Activated T-cell treated with anti-CD3 and anti-CD28 coated beads, Interleukin-2, amount 50 U/mL, for 4 hours (primary cell): ENCODE data around the gene PAK5. TPM values are rescaled to one million over a fixed set of nuclear protein-coding genes. Genes with fewer than 3 reads are reported as not detected.

Experiments
- ATAC-seq, 2 donors: fragments of 200-7000 bp; cut with Tn5 transposase; one replicate each; pipeline ENCODE4 v1.10.0; 2021
- DNase-seq: peaks from one replicate; pipeline ENCODE4 v3.0.0-alpha.2; 2020
- H3K27me3 Mint-ChIP-seq: one replicate; pipeline ENCODE4 v1.8.0; 2021; ENCODE audit warnings: low read depth, mixed read lengths
- H3K36me3 Mint-ChIP-seq: one replicate; pipeline ENCODE4 v1.8.0; 2022; ENCODE audit warnings: mixed read lengths; ENCODE audit not compliant: insufficient read depth
- H3K4me1 Mint-ChIP-seq: one replicate; pipeline ENCODE4 v1.8.0; 2021; ENCODE audit warnings: low read depth, mixed read lengths
- H3K4me3 Mint-ChIP-seq: one replicate; pipeline ENCODE4 v1.8.0; 2021; ENCODE audit warnings: mild to moderate bottlenecking, moderate library complexity, mixed read lengths
- H3K9me3 Mint-ChIP-seq: one replicate; pipeline ENCODE4 v1.8.0; 2021; ENCODE audit warnings: mixed read lengths
- total RNA-seq, 3 donors: library from RNA; stranded (reverse); gene quantifications; one replicate each; pipeline ENCODE4 v1.2.1, GENCODE V29; 2021

PAK5 gene
- total RNA-seq, 3 donors from 2014 or later, result not detected

DNA sequence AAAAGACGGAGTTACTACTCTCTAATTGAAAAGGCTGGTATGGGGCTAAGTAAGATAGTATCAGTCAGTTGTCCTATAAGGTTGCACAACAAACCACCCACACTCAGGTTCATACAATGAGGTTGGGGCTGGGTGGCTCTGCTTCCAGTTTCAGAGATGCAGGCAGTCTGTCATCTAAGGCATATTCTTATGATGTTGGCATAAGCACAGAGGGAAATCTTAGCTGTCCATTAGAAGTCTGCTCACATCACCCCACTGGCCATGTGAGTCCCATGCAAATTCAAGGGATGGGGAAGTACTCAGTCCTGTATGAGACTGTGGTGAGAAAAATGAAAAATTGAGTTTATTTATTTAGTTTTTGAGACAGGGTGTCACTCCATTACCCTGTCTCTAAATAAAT is 205.9 kb downstream of the PAK5 start:
- Mint-ChIP-seq H3K9me3 (no peaks in the 10 kb centered on the region), H3K4me3 (no peak overlapping the region), H3K4me1 (no peaks in the 10 kb centered on the region), H3K36me3 (no peaks in the 10 kb centered on the region), H3K27me3 (peaks cover 2% of the 10 kb centered on the region)
- DNase-seq (no peak), ATAC-seq (no peak)

DNA sequence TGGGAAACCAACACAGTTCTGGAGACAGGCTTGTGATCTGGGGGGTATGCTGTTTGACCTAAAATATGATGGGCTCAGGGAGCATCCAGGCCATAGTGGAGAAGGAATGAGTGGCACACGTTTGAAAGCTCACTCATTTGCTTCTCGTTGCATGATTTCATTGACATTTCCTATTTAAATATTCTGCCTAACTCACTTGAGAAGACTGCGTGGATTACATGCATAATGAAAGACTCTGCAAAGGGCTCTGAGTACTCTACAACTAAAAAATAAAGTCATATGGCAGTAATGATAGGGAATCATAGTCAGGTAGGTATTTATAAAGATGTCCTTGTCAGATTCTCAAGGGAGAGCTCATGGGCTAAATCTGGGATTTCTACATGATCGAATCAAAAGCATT is 206.6 kb downstream of the PAK5 start:
- no peak overlapping the region for H3K4me3 Mint-ChIP-seq

DNA sequence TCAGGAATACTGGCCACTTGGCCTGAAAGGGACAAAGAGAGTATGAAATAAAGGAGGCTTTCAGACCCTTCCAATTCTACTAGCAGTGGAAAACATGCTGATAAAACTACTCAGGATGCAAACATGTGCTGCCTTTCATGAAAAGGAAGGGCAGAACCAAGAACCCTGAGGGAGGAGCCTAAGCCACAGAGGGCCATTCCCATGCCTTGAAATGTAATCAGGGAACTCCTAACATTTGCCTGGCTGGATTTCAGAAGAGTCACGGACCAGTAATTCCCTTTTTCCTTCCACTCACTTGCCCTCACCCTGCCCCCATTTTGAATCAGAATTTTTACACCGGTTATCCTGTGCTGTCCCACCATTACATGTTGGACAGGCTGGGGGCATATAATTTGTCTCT is 208.3 kb downstream of the PAK5 start:
- peaks cover 2% of the 10 kb centered on the region for H3K27me3 Mint-ChIP-seq

More for the DNA sequence above, 206.6 kb downstream of the PAK5 start:
- no peaks in the 10 kb centered on the region for H3K4me1 Mint-ChIP-seq
- H3K9me3 Mint-ChIP-seq, result no peaks in the 10 kb centered on the region
- ATAC-seq (no peak), DNase-seq (no peak)
- peaks cover 2% of the 10 kb centered on the region for H3K27me3 Mint-ChIP-seq
- no peaks in the 10 kb centered on the region for H3K36me3 Mint-ChIP-seq

DNA sequence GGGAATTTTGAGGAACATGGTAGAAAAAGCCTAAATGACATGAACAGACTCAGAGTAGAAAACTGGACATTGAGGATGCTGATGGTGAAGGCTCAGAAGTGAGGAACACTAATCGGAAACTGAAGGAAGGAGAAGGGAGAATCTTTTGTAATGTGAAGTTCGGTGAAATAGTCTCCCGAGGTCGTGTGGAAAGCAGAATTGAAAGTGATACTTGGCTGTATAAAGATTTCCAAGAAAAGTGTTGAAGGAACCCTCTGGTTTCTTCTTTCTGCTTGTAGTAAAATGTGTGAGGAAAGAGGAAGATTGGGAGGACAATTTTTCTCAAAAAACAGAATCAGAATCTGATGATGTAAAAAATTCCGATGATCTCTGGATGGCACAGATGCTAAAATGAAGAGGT is 209.0 kb downstream of the PAK5 start:
- H3K9me3 Mint-ChIP-seq, result no peaks in the 10 kb centered on the region
- ATAC-seq (no peak), DNase-seq (no peak)
- peaks cover 2% of the 10 kb centered on the region for H3K27me3 Mint-ChIP-seq
- H3K36me3 Mint-ChIP-seq, result no peaks in the 10 kb centered on the region
- no peaks in the 10 kb centered on the region for H3K4me1 Mint-ChIP-seq
- no peak overlapping the region for H3K4me3 Mint-ChIP-seq

More for the DNA sequence above, 208.3 kb downstream of the PAK5 start:
- no peaks in the 10 kb centered on the region for H3K9me3 Mint-ChIP-seq
- H3K4me1 Mint-ChIP-seq, result no peaks in the 10 kb centered on the region
- DNase-seq (no peak), ATAC-seq (no peak)
- no peaks in the 10 kb centered on the region for H3K36me3 Mint-ChIP-seq
- H3K4me3 Mint-ChIP-seq, result no peak overlapping the region

DNA sequence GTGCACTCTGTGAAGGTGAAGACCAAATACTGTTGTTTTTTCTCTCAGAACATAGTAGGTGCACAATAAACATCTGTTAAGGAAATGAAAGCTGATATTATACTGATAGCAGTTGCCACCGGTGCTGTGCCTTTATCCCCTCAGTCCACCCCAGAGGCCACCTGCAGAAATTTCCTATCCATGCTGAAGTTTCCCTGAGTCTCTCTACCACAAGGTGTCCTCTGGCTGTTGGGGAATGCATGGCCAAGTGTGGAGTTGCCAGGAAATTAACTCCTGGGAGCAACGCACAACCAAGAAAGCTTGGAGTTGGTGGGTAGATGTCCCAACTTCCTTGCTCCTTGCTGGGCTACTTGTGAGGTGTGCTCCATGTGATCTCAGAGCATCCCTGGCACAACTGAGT is 210.3 kb downstream of the PAK5 start:
- Mint-ChIP-seq H3K9me3 (no peaks in the 10 kb centered on the region), H3K36me3 (no peaks in the 10 kb centered on the region), H3K27me3 (peaks cover 2% of the 10 kb centered on the region), H3K4me3 (no peak overlapping the region), H3K4me1 (no peaks in the 10 kb centered on the region)
- no peak for DNase-seq
- ATAC-seq, result no peak

DNA sequence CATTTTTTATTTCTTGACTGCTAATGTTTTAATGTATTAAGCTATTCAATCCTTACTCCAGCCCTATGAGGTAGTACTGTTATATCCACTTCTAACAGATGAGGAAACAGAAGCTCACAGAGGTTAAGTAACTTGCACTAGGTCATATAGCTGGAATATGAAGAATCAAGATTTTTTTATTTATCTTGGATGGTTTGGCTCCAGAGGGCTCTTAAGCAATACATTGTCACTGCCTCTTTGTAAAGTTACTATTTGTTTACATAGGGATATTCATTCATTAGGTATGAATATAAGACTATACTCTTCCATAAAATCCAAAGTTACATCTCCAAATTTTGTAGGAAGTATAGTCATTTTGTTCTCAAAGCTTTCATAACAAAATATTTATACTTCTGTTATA is 210.7 kb downstream of the PAK5 start:
- Mint-ChIP-seq H3K36me3 (no peaks in the 10 kb centered on the region), H3K27me3 (peaks cover 2% of the 10 kb centered on the region), H3K4me1 (no peaks in the 10 kb centered on the region), H3K9me3 (no peaks in the 10 kb centered on the region), H3K4me3 (no peak overlapping the region)
- ATAC-seq (no peak), DNase-seq (no peak)

DNA sequence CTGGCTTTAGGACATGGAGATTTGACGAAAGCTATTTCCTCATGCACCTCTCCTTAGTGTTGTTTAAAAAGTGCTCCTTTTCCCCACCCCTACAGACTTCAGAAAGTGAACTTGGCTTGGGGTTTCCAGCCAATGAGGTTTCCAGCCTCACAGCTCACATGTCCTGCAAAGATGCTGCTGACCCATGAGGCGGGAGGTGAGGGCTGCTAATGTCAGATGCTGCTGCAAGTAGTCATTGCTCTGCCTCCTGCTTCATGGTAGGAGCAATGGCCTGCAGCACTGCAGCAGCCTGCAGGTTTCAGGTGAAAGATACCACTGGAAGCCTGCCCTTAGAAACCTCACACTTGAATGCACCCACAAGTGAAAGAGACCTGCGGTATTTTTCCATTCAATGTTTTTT is 211.7 kb downstream of the PAK5 start:
- Mint-ChIP-seq H3K27me3 (peaks cover 2% of the 10 kb centered on the region), H3K4me3 (no peak overlapping the region), H3K4me1 (no peaks in the 10 kb centered on the region), H3K9me3 (no peaks in the 10 kb centered on the region), H3K36me3 (no peaks in the 10 kb centered on the region)
- no peak for ATAC-seq
- no peak for DNase-seq

DNA sequence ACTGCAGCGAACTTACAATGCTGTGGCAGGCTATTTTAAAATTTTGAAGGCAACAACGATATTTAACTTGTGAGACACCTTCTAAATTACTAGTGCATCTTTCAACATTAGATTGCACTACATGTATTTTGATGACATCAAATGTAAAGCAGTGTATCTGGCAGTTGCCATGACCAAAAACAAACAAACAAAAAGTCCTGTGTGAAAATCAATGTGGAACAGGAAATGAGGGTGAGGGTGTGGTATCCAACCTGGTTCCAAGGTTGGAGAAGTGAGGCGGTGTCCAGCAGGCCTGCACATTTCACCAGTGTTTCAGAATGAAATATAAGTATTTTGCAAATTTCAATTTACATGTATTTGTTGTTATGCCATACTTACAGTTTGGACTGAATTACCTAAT is 212.5 kb downstream of the PAK5 start:
- ATAC-seq, result no peak
- no peaks in the 10 kb centered on the region for H3K4me1 Mint-ChIP-seq

DNA sequence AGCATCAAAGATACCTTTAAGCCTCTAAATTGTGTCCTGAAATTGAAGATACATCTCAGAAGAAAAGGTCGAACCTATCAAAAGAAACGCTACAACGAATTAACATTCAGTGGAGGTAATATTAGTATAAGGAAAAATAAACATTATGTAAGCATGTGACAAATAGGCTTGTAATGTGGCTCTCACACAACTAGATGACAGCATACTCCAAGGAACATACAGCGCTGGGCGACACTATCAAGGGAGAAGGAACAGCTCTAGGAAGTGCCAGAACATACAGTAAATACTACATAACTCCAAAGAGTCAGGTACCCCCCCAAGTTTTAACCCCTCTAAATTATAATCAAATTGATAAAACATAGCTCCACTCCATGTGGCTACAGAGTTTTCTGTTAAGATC is 220.9 kb downstream of the PAK5 start:
- ATAC-seq (no peak), DNase-seq (no peak)
- Mint-ChIP-seq H3K36me3 (no peaks in the 10 kb centered on the region), H3K4me1 (no peaks in the 10 kb centered on the region), H3K9me3 (no peaks in the 10 kb centered on the region), H3K4me3 (no peak overlapping the region), H3K27me3 (no peaks in the 10 kb centered on the region)

More for the DNA sequence above, 212.5 kb downstream of the PAK5 start:
- Mint-ChIP-seq H3K36me3 (no peaks in the 10 kb centered on the region), H3K4me3 (no peak overlapping the region), H3K27me3 (peaks cover 2% of the 10 kb centered on the region), H3K9me3 (no peaks in the 10 kb centered on the region)
- DNase-seq, result no peak

DNA sequence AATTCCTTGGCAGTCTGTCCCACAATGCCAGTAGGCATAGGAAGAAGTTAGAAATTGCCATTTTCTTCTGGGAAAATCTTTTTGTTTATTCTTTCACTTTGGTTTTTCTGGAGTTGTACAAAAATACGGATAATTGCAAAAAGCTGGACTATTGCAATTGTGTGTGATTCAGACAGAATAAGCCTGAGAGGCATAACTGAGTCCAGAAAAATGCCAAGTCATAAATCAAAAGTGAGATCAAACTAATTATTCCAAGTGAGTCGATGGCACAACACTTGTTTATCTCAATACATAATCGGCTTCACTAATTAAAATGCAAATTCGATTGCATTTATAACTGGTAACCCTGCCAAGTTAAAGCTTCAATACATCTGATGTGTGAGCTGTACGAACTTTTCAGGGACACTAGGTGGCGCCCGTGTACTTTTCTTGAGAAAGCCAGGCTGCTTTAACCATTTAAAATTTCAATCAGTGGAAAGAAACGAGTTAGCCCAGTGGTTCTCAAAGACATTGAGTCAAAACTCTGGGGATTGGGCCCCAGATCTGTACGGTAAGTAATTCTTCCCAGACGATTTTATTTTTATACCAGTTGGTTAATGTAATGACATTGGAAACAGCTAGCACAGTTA is 221.9 kb downstream of the PAK5 start:
- DNase-seq, result peak; percentile 28
- no peaks in the 10 kb centered on the region for H3K36me3 Mint-ChIP-seq
- no peak overlapping the region for H3K4me3 Mint-ChIP-seq
- no peaks in the 10 kb centered on the region for H3K4me1 Mint-ChIP-seq
- ATAC-seq, result peak; percentile 48 to 60
- no peaks in the 10 kb centered on the region for H3K27me3 Mint-ChIP-seq
- no peaks in the 10 kb centered on the region for H3K9me3 Mint-ChIP-seq

DNA sequence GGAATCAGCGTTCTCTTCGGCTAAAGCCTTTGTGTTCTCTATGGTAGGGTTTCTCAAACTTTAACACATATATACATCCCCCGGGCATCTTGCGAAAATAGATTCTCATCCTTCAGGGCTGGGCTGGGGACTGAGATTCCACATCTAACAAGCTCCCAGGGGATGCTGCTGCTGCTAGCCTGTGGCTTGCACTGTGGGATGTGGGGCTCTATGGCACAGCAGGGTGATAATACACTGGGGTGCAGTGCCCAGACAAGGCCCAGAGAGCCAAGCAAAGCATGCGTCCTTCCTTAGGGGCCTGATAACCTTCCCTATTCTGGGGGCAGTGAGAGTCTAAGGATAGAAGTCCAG is 222.4 kb downstream of the PAK5 start:
- ATAC-seq (no peak), DNase-seq (no peak)
- Mint-ChIP-seq H3K36me3 (no peaks in the 10 kb centered on the region), H3K9me3 (no peaks in the 10 kb centered on the region), H3K27me3 (peaks cover under 1% of the 10 kb centered on the region), H3K4me3 (no peak overlapping the region), H3K4me1 (no peaks in the 10 kb centered on the region)

DNA sequence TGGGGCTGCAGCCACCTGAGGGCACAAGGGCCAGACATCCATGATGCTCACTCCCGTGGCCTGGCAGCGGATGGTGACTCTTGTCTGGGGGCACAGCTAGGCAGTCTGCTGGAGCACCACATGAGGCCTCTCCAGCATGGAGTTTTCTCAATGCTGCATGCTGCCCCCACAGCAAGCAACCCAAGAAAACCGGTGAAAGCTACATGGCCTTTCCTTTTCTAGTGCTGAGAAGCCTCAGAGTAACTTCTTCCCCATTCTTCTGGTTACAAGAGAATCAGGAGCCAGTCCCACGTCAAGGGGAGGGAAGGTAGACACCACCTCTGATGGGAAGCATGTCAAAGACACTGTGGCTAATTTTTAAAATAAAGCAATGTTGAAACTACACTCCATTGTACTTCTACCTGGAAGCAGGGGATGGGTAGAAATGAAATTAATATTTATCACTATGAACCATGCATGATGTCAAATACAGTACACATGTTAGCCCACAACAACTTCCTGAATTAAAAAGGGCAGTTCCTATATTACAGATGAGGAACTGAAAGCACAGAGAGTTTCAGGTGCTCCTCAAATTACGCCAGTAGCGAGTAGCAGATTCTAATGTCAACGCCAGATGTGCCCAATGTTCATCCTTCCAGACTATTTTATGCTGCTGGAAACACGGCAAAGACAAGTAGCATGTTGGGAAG is 223.0 kb downstream of the PAK5 start:
- no peaks in the 10 kb centered on the region for H3K36me3 Mint-ChIP-seq
- DNase-seq, result no peak
- H3K9me3 Mint-ChIP-seq, result no peaks in the 10 kb centered on the region
- no peaks in the 10 kb centered on the region for H3K4me1 Mint-ChIP-seq
- peaks cover 2% of the 10 kb centered on the region for H3K27me3 Mint-ChIP-seq
- H3K4me3 Mint-ChIP-seq, result no peak overlapping the region
- ATAC-seq, result no peak

DNA sequence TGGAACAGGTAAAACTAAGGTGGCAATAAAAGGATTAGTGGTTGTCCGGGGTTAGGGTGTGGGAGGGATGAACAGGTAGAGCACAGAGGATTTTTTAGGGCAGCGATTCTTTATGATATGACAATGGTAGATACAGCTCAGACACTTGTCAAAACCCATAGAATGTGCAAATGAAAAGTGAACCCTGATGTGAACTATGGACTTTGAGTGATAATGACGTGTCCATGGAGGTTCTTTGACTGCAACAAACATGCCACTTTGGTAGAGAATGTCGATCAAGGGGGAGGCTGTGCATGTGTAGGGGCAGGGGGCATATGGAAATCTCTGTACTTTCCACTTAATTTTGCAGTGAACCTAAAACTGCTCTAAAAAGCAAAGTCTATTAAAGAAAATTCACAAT is 223.8 kb downstream of the PAK5 start:
- peaks cover 2% of the 10 kb centered on the region for H3K27me3 Mint-ChIP-seq
- DNase-seq (no peak), ATAC-seq (no peak)
- H3K4me3 Mint-ChIP-seq, result no peak overlapping the region
- no peaks in the 10 kb centered on the region for H3K36me3 Mint-ChIP-seq
- no peaks in the 10 kb centered on the region for H3K4me1 Mint-ChIP-seq
- H3K9me3 Mint-ChIP-seq, result no peaks in the 10 kb centered on the region

DNA sequence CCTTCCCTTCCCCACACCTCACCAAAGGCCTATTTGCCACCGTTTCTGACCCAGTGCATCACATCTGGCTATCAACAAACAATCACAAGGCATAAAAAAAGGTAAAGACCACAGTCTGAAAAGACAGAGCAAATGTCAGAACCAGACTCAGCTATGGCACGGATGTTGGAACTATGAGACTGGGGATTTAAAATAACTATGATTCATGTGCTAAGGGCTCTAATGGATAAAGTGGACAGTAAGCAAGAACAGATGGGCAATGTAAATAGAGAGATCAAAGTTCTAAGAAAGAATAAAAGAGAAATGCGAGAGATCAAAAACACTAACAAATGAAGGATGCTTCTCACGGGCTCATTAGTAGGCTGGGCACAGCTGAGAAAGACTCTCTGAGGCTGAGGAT is 225.0 kb downstream of the PAK5 start:
- no peak for ATAC-seq

DNA sequence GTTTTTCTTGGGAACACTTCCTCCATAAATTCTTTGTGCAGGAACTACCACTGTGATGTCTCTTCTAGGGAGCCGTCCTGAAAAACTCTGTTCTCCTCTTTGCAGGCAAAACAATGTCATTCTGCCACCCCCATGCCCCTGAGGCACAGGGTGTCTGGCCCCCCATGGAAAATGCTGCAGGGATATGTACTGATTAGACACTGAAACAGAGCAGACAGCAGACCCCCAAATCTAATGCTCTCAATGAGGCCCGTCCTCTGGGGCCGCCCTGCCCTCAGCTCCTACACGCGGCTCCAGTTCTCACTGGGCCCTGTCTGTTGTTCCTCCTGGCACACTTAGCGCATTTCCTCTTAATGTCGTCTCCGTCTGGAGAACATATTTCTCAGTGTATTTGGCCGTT is 227.0 kb downstream of the PAK5 start:
- ATAC-seq (no peak), DNase-seq (no peak)
- Mint-ChIP-seq H3K27me3 (peaks cover 2% of the 10 kb centered on the region), H3K4me1 (no peaks in the 10 kb centered on the region), H3K4me3 (no peak overlapping the region), H3K9me3 (no peaks in the 10 kb centered on the region), H3K36me3 (no peaks in the 10 kb centered on the region)

More for the DNA sequence above, 225.0 kb downstream of the PAK5 start:
- DNase-seq, result no peak
- H3K27me3 Mint-ChIP-seq, result peaks cover 2% of the 10 kb centered on the region
- no peaks in the 10 kb centered on the region for H3K4me1 Mint-ChIP-seq
- H3K36me3 Mint-ChIP-seq, result no peaks in the 10 kb centered on the region
- no peaks in the 10 kb centered on the region for H3K9me3 Mint-ChIP-seq
- H3K4me3 Mint-ChIP-seq, result no peak overlapping the region
